ENCODE results near the gene HDAC9. TPM values are rescaled to one million over a fixed set of nuclear protein-coding genes. Genes with fewer than 3 reads are reported as not detected.
A peak's percentile ranks its signal among the peaks of the same experiment; 100 is the strongest.

HDAC9 gene
- total RNA-seq, 1 experiment from 2014 or later, result 17.1 TPM

DNA sequence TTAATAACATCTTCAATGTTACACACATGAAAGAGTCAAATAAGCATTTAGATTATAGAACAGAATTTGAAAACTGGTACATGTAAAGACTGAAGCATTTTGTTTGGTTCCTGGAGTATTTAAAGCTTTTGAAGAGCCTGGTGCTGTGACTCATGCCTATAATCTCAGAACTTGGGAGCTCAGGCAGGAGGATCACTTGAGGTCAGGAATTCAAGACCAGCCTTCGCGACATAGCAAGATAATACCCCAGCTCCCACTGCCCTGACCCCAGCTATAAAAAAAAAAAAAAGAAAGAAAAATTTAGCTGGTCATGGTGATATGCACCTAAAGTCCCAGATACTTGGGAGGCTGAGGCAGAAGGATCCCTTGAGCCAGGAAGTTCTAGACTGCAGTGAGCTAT lies 87.8 kb downstream of the HDAC9 start:
- TF ChIP-seq SIN3A (IDR thresholded peaks at IDR 0.05; ENCODE audit: borderline replicate concordance, insufficient read depth, low read depth, low read length) (no peak), POLR2AphosphoS5 (IDR thresholded peaks at IDR 0.05; ENCODE audit: low read depth, low read length) (no peak), TCF7L2 (IDR thresholded peaks at IDR 0.05; ENCODE audit: low read depth, low read length) (no peak)
- TF ChIP-seq, protein P1, sequence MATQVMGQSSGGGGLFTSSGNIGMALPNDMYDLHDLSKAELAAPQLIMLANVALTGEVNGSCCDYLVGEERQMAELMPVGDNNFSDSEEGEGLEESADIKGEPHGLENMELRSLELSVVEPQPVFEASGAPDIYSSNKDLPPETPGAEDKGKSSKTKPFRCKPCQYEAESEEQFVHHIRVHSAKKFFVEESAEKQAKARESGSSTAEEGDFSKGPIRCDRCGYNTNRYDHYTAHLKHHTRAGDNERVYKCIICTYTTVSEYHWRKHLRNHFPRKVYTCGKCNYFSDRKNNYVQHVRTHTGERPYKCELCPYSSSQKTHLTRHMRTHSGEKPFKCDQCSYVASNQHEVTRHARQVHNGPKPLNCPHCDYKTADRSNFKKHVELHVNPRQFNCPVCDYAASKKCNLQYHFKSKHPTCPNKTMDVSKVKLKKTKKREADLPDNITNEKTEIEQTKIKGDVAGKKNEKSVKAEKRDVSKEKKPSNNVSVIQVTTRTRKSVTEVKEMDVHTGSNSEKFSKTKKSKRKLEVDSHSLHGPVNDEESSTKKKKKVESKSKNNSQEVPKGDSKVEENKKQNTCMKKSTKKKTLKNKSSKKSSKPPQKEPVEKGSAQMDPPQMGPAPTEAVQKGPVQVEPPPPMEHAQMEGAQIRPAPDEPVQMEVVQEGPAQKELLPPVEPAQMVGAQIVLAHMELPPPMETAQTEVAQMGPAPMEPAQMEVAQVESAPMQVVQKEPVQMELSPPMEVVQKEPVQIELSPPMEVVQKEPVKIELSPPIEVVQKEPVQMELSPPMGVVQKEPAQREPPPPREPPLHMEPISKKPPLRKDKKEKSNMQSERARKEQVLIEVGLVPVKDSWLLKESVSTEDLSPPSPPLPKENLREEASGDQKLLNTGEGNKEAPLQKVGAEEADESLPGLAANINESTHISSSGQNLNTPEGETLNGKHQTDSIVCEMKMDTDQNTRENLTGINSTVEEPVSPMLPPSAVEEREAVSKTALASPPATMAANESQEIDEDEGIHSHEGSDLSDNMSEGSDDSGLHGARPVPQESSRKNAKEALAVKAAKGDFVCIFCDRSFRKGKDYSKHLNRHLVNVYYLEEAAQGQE (IDR thresholded peaks at IDR 0.05; ENCODE audit: insufficient read depth in 1 of 2, low read depth in 2 of 2, low read length in 1 of 2), result no peak
- TF ChIP-seq, protein P2, sequence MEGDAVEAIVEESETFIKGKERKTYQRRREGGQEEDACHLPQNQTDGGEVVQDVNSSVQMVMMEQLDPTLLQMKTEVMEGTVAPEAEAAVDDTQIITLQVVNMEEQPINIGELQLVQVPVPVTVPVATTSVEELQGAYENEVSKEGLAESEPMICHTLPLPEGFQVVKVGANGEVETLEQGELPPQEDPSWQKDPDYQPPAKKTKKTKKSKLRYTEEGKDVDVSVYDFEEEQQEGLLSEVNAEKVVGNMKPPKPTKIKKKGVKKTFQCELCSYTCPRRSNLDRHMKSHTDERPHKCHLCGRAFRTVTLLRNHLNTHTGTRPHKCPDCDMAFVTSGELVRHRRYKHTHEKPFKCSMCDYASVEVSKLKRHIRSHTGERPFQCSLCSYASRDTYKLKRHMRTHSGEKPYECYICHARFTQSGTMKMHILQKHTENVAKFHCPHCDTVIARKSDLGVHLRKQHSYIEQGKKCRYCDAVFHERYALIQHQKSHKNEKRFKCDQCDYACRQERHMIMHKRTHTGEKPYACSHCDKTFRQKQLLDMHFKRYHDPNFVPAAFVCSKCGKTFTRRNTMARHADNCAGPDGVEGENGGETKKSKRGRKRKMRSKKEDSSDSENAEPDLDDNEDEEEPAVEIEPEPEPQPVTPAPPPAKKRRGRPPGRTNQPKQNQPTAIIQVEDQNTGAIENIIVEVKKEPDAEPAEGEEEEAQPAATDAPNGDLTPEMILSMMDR (IDR thresholded peaks at IDR 0.05), result no peak
- H3K9me3 ChIP-seq (ENCODE audit: control insufficient read depth, insufficient read depth, low read depth, low read length), result no peaks in the 10 kb centered on the region; the same call in 1 of the 2 replicates
- no peaks in the 10 kb centered on the region for H3K27me3 ChIP-seq (ENCODE audit: control insufficient read depth, insufficient read depth, low read length)
- no peak for ATAC-seq
- intact Hi-C loops (cut with micrococcal nuclease; ENCODE audit: unreplicated experiment), result no loop called here
- H3K36me3 ChIP-seq (ENCODE audit: control insufficient read depth, insufficient read depth, low read length), result no peaks in the 10 kb centered on the region
- peak overlapping the region; percentile 64; the same call in 1 of the 2 replicates for H3K27ac ChIP-seq (ENCODE audit: low read length)
- in situ Hi-C loops (cut with HindIII; ENCODE audit: low pct_unique_long_range_greater_than_20kb, low sequenced_read_pairs), result no loop called here
- H3K4me3 ChIP-seq (ENCODE audit: low read depth in 2 of 2, low read length in 2 of 2), result no peak overlapping the region
- BruUV-seq (replicated peaks), result no TSS peak
- 0 out of 2 replicates have a peak, but pooled peaks cover 4% of the 10 kb centered on the region for H3K4me1 ChIP-seq (ENCODE audit: control insufficient read depth, insufficient read depth, low read length)
- POLR2A ChIA-PET, result no interaction called here
- no peak for DNase-seq (ENCODE audit: low read depth, low spot score)
- CTCF ChIA-PET, result no interaction called here

DNA sequence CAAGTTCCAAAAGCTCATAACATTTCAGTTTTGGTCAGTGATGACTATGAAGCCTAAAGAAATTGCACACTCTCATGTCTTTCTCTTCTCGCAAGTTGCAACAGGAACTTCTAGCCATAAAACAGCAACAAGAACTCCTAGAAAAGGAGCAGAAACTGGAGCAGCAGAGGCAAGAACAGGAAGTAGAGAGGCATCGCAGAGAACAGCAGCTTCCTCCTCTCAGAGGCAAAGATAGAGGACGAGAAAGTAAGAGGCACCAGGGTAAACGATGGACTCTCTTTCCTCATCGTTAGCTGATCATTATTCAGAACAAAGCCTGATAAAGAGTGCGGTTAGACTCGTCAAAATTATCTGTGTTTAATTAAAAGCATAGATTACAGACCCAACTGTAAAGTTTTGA lies 94.7 kb downstream of the HDAC9 start:
- DNase-seq (ENCODE audit: low read depth, low spot score) (no peak), ATAC-seq (no peak)
- TF ChIP-seq, protein P2 (IDR thresholded peaks at IDR 0.05), result no peak
- TF ChIP-seq TCF7L2 (IDR thresholded peaks at IDR 0.05; ENCODE audit: low read depth, low read length) (no peak), POLR2AphosphoS5 (IDR thresholded peaks at IDR 0.05; ENCODE audit: low read depth, low read length) (no peak), SIN3A (IDR thresholded peaks at IDR 0.05; ENCODE audit: borderline replicate concordance, insufficient read depth, low read depth, low read length) (no peak)
- TF ChIP-seq, protein P1 (IDR thresholded peaks at IDR 0.05; ENCODE audit: insufficient read depth in 1 of 2, low read depth in 2 of 2, low read length in 1 of 2), result no peak
- Histone ChIP-seq H3K9me3 (ENCODE audit: control insufficient read depth, insufficient read depth, low read depth, low read length) (no peaks in the 10 kb centered on the region), H3K4me3 (ENCODE audit: low read depth in 2 of 2, low read length in 2 of 2) (no peak overlapping the region), H3K4me1 (ENCODE audit: control insufficient read depth, insufficient read depth, low read length) (0 out of 2 replicates have a peak, but pooled peaks cover 2% of the 10 kb centered on the region), H3K27me3 (ENCODE audit: control insufficient read depth, insufficient read depth, low read length) (no peaks in the 10 kb centered on the region), H3K36me3 (ENCODE audit: control insufficient read depth, insufficient read depth, low read length) (no peaks in the 10 kb centered on the region), H3K27ac (ENCODE audit: low read length) (peak overlapping the region; percentile 39; the same call in 1 of the 2 replicates)
- POLR2A ChIA-PET, result no interaction called here
- CTCF ChIA-PET, result interaction anchor here (0.6 to 1.4 kb wide), 4 partner anchors 238 to 1682 kb away, joined by 3 to 8 read pairs (median 6); no protein-coding TSS in a partner anchor
- in situ Hi-C loops (cut with HindIII; ENCODE audit: low pct_unique_long_range_greater_than_20kb, low sequenced_read_pairs), result no loop called here
- BruUV-seq (replicated peaks), result no TSS peak
- intact Hi-C loops (cut with micrococcal nuclease; ENCODE audit: unreplicated experiment), result loop anchor here (5.0 kb wide), 2 partner anchors 532 to 1077 kb away; no protein-coding TSS in a partner anchor
